ENCODE data around the gene EPB41L4B. TPM values are rescaled to one million over a fixed set of nuclear protein-coding genes. Genes with fewer than 3 reads are reported as not detected.

The EPB41L4B gene
- total RNA-seq, 2 experiments from 2014 or later: 0.34 TPM

GRCh38 chr9:109303900-109304299 is 17.0 kb downstream of the EPB41L4B start:
- POLR2A ChIA-PET: no interaction called here
- H3K4me3 Mint-ChIP-seq: no peak overlapping the region
- TF ChIP-seq, protein P1, sequence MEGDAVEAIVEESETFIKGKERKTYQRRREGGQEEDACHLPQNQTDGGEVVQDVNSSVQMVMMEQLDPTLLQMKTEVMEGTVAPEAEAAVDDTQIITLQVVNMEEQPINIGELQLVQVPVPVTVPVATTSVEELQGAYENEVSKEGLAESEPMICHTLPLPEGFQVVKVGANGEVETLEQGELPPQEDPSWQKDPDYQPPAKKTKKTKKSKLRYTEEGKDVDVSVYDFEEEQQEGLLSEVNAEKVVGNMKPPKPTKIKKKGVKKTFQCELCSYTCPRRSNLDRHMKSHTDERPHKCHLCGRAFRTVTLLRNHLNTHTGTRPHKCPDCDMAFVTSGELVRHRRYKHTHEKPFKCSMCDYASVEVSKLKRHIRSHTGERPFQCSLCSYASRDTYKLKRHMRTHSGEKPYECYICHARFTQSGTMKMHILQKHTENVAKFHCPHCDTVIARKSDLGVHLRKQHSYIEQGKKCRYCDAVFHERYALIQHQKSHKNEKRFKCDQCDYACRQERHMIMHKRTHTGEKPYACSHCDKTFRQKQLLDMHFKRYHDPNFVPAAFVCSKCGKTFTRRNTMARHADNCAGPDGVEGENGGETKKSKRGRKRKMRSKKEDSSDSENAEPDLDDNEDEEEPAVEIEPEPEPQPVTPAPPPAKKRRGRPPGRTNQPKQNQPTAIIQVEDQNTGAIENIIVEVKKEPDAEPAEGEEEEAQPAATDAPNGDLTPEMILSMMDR (IDR thresholded peaks at IDR 0.05): no peak
- H3K27ac Mint-ChIP-seq: no peak overlapping the region
- intact Hi-C loops (cut with micrococcal nuclease): no loop called here
- H3K36me3 Mint-ChIP-seq (ENCODE audit: low read depth): no peaks in the 10 kb centered on the region
- peaks cover 18% of the 10 kb centered on the region for H3K27me3 Mint-ChIP-seq
- no peaks in the 10 kb centered on the region for H3K4me1 Mint-ChIP-seq (ENCODE audit: low read depth)
- DNase-seq: no peak
- no peaks in the 10 kb centered on the region for H3K9me3 Mint-ChIP-seq
- CTCF ChIA-PET: no interaction called here
- no peak for ATAC-seq

GRCh38 chr9:109302606-109303005 is 18.3 kb downstream of the EPB41L4B start:
- Mint-ChIP-seq H3K4me3 (no peak overlapping the region), H3K36me3 (ENCODE audit: low read depth) (no peaks in the 10 kb centered on the region), H3K27me3 (peaks cover 15% of the 10 kb centered on the region), H3K27ac (no peak overlapping the region), H3K4me1 (ENCODE audit: low read depth) (no peaks in the 10 kb centered on the region), H3K9me3 (no peaks in the 10 kb centered on the region)
- ChIA-PET POLR2A (no interaction called here), CTCF (no interaction called here)
- DNase-seq (no peak), ATAC-seq (no peak)
- TF ChIP-seq, protein P1 (IDR thresholded peaks at IDR 0.05): no peak
- intact Hi-C loops (cut with micrococcal nuclease): no loop called here

GRCh38 chr9:109301012-109301411 is 19.8 kb downstream of the EPB41L4B start:
- peaks cover 1% of the 10 kb centered on the region for H3K4me1 Mint-ChIP-seq (ENCODE audit: low read depth)
- intact Hi-C loops (cut with micrococcal nuclease): no loop called here
- H3K27ac Mint-ChIP-seq: no peak overlapping the region
- TF ChIP-seq, protein P1 (IDR thresholded peaks at IDR 0.05): no peak
- H3K36me3 Mint-ChIP-seq (ENCODE audit: low read depth): no peaks in the 10 kb centered on the region
- ChIA-PET CTCF (no interaction called here), POLR2A (no interaction called here)
- no peak overlapping the region for H3K4me3 Mint-ChIP-seq
- ATAC-seq: no peak
- no peak for DNase-seq
- peaks cover 18% of the 10 kb centered on the region for H3K27me3 Mint-ChIP-seq
- no peaks in the 10 kb centered on the region for H3K9me3 Mint-ChIP-seq

DNA sequence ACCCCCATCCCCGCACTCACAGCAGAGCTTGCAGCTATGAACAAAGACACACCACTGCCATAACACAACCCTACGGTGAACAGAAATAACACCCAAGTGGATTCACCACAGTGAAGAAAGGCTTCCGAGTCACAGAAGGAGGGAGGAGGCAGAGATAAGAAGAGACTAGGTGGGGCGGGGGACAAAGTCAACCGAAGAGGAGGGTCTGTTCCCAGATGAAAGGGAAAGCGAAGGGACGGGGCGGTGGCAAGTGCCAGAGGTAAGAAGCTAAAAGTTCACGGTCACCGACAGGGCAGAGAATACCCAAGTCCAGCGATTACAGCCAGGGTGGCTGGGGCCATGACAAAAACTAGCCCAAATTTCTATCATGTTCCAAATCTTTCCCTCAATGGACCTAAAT is 21.0 kb downstream of the EPB41L4B start:
- ATAC-seq: no peak
- no peaks in the 10 kb centered on the region for H3K36me3 Mint-ChIP-seq (ENCODE audit: low read depth)
- intact Hi-C loops (cut with micrococcal nuclease): no loop called here
- no peaks in the 10 kb centered on the region for H3K9me3 Mint-ChIP-seq
- H3K4me1 Mint-ChIP-seq (ENCODE audit: low read depth): peaks cover 10% of the 10 kb centered on the region
- no peak overlapping the region for H3K27ac Mint-ChIP-seq
- TF ChIP-seq, protein P1 (IDR thresholded peaks at IDR 0.05): no peak
- H3K4me3 Mint-ChIP-seq: no peak overlapping the region
- CTCF ChIA-PET: no interaction called here
- POLR2A ChIA-PET: no interaction called here
- DNase-seq: no peak
- peaks cover 20% of the 10 kb centered on the region for H3K27me3 Mint-ChIP-seq

DNA sequence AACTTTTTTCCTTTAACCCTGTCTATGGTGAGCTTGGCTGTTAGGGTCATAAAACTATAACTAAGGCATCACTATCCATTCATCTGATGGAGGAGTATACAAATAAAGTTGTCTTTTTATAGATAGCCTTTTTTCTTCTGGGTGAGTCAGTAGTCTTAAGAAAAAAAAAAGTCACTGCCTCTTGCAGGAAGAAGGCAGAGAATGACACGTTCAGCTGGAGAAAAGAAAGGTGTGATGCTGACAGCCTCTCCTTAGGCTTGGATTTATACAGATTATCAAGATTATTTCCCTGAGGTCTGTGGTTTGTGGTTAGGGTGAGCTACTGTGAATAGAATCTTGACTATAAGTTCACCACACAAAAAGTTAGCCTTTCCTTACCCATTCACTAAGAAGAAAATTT is 23.0 kb downstream of the EPB41L4B start:
- H3K36me3 Mint-ChIP-seq (ENCODE audit: low read depth): no peaks in the 10 kb centered on the region
- H3K27me3 Mint-ChIP-seq: peaks cover 18% of the 10 kb centered on the region
- CTCF ChIA-PET: no interaction called here
- intact Hi-C loops (cut with micrococcal nuclease): no loop called here
- ATAC-seq: no peak
- no peaks in the 10 kb centered on the region for H3K9me3 Mint-ChIP-seq
- no peak overlapping the region for H3K27ac Mint-ChIP-seq
- POLR2A ChIA-PET: interaction anchor here (0.6 kb wide), 1 partner anchor 44 kb away, joined by 3 read pairs; no protein-coding TSS in a partner anchor
- no peak overlapping the region for H3K4me3 Mint-ChIP-seq
- TF ChIP-seq, protein P1 (IDR thresholded peaks at IDR 0.05): no peak
- DNase-seq: no peak
- peaks cover 10% of the 10 kb centered on the region for H3K4me1 Mint-ChIP-seq (ENCODE audit: low read depth)
